HG02571 (cell line): ENCODE data around the gene DDAH2.

Source experiments
- ATAC-seq: cut with Tn5 transposase; IDR thresholded peaks from one replicate; pipeline ENCODE4 v1.9.1; 2021; ENCODE audit warnings: mild to moderate bottlenecking, moderate library complexity; ENCODE audit not compliant: unreplicated experiment

Gene DDAH2

GRCh38 chr6:31761343-31761742, 32.2 kb upstream of the DDAH2 start:
- no peak for ATAC-seq

DNA sequence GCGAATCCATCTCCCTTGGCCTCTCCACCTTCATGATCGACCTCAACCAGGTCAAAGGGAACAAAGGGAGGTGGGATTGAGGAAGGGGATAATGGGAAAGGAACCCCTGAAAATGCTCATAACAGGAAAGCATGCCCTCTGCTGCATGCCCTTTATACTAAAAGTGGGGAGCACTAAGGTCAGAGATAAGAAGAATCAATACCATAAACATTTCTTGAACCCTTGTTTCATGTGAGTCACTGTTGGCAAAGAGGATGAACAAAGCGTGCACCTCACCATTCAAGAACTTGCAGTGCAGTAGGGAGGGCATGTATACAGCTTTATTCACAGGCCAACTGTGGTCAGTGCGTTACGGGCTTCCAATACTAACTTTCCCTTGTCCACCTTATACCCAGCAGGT, 31.7 kb upstream of the DDAH2 start:
- no peak for ATAC-seq

- no peak for ATAC-seq
Measured at GRCh38 chr6:31758281-31758680, 29.2 kb upstream of the DDAH2 start.

GRCh38 chr6:31752739-31753319, 23.7 kb upstream of the DDAH2 start:
- no peak for ATAC-seq

DNA sequence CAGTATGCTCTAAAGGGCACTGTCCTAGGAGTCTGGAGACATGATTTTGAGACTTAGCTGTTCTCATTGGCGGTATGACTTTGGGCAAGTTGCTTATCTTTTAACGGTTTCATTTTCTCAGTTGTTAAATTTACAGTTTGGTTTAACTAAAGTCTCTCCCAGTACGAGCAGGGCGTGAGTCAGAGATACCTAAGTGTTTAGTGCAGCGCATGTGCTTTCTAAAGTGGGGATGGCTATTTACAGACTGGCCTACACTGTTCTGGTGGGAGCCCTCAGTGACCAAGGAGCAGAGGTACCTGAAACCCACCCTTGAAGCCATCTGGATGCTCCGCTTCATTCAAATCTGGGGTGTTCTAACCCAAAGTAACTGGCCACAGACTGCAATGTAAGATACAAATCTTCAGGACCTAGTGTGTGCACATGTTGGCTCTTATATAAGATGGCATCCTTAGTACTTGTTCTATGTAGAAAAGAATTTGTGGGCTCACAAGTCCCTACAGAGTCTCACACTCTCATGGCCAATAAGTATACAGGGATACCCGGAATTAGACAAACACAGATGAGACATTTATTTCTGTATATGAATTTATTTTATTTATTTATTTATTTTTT, 21.4 kb upstream of the DDAH2 start:
- no peak for ATAC-seq

- no peak for ATAC-seq
Measured at GRCh38 chr6:31749301-31750036, 20.4 kb upstream of the DDAH2 start.

- no peak for ATAC-seq
Measured at GRCh38 chr6:31744422-31744821, 15.3 kb upstream of the DDAH2 start.

DNA sequence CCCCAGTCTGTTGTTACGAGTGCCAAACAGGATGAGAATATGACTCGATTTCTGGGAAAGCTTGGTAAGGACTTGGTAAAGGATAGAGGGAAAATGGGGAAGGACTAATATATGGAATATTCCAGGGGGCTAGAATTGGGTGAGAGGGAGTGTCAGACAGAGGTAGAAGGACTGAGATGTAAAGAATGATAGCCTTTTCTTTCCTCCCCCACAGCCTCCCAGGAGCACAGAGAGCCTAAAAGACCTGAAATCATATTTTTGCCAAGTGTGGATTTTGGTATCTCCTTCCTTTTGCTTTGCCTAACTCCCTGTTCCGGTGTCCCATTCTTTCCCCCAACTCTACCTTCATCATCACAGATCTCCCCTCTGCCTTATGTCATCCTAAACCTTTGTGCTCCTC, 13.8 kb upstream of the DDAH2 start:
- no peak for ATAC-seq

DNA sequence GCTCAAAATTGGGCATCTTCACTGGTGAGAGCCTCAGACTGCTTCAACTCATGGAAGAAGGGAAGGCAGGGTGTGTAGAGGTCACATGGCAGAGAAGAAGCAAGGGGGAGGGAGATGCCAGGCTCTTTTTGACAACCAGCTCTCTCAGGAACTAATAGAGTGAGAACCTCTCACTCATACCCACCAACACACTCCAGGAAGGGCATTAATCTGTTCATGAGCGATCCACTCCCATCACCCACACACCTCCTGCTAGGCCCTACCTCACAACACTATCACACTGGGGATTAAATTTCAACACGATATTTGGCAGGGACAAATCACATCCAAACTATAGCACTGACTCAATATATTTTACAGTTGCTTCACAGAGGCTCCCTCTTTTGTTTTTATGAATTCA, 12.7 kb upstream of the DDAH2 start:
- no peak for ATAC-seq

DNA sequence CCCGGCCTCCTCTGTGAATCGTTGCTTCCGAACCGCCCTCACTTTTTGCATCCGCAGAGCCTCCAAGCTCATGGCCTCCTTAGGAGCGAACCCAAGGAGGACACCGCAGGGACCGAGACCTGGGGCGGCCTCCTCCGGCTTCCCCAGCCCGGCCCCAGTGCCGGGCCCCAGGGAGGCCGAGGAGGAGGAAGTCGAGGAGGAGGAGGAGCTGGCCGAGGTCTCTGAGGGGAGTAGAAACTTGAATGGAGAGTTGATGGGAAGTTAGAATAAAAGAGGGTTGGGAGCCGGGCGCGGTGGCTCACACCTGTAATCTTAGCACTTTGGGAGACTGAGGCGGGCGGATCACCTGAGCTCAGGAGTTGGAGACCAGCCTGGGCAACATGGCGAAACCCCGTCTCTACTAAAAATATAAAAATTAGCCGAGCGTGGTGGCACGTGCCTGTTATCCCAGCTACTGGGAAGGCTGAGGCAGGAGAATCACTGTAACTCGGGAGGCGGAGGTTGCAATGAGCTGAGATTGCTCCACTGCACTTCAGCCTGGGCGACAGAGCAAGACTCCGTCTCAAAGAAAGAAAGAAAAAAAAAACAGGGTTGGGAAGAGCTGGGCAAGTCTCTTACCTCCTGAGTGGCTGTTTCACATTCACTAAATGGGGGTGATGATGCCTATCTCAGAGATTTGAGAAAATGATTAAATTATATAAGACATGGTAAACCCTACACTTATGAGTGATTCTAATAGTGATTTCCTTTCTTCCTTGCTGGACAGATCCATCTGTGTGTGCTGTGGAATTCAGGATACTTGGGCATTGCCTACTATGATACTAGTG, 11.5 kb upstream of the DDAH2 start:
- ATAC-seq, result no peak

- peak; percentile 77 for ATAC-seq
Measured at GRCh38 chr6:31739639-31740396, 10.7 kb upstream of the DDAH2 start, which contains the start of gene MSH5. Gene MSH5, plus strand, starts transcription at chr6:31740005. Its CDS starts 462 bp downstream, at chr6:31740467.

GRCh38 chr6:31737991-31738979, 9.2 kb upstream of the DDAH2 start:
- ATAC-seq, result no peak

GRCh38 chr6:31737315-31737990, 8.4 kb upstream of the DDAH2 start:
- ATAC-seq, result no peak

- no peak for ATAC-seq
Measured at GRCh38 chr6:31736768-31737314, 7.7 kb upstream of the DDAH2 start.

DNA sequence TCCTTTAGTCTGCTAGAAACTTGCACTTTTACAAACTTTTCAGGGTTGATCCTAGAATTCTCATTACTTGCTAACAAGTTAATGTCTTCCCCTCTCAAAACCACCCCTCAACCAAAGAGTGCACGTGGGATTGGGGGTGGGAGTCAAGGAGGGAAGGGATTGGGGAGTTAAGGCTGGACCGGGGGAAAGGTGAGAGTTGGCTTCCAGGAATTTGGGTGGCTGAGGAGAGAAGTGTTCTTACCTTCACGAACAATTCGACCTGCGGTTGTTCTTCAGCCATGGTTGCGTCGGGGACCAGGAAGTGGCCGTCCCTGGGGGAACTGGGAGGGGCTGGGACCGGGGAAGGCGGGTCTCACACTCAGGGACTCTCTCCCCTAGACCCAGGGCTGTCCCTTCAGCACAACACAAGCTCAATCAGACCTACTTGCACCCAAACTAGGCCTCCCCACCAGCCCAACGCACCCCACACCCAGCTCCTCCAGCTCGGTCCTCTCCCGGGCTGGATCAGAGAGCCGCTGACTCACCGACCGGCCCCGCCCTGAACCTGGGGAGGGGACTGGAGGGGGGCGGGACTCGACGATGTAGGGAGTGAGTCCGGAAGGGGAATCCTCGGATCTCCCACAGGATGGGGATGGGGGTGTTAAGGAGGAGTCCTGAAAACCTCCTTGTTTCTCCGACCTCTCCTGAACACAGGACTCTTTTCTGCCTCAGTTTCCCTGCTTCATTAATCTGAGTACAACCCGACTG, 7.1 kb upstream of the DDAH2 start, which contains the start of gene CLIC1:
Gene CLIC1 (minus strand): TSS at position 510 of the 747 bp plus-strand sequence. CDS start 230 bp downstream, at position 280.
- ATAC-seq, result no peak

DNA sequence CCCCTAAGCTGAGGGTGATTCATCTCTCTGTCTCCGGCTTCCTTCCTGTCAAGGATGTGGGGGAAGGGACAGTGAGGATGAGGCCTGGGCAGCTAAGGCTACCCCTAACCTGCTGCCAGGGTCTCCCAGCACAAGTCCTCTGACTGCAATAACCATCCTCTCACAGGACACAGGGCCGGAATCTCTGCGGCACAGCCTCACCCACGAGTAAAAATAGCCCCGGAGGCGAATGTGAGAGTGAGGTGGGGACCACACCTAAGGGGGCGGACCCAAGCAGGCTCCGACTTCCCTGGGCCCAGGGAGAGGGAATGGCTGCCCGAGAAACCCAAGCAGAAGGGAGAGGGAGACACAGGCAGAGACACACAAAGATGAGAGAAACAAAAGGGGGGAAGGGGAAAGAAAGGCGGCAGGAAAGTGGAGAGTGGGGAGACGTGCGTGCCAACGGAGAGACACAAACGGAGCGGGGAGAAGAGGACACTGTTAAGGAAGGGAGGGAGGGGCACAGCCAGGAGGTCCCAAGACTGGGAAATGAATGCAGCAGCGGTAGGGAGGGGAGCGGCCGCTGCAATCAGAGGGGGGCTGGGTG, 5.8 kb upstream of the DDAH2 start:
- ATAC-seq, result no peak

DNA sequence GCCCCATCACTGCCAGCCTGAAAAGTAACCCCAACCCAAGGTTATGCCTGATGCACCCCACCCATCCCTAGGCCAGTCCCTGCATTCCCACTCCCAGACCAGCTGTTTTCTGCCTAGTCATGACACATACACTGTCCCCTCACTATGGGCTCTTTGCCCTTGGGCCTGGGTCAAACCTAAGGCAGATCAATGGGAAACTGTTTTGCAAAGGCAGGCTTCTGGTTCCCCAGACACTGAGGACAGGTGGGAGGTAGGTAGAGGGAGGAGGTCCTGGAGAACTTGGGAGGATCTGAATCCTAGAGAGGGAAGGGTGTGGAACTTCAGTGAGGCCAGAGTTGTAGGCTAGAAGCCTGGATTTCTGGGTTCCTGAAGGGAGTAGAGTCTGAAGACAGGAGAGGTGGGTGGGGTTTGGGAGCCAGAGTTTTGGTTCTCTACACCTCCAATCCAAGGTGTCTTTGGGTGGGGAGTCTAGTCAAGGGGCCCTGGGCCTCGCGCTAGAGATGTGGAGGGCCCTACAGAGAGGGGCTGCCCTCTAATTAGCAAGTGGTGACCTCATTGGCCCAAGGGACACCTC, 5.2 kb upstream of the DDAH2 start:
- ATAC-seq, result no peak
